Right lobe of liver (tissue), 6 donors: ENCODE results near the gene COX10. TPM values are rescaled to one million over a fixed set of nuclear protein-coding genes. Genes with fewer than 3 reads are reported as not detected.

Experiments used
- ATAC-seq, 4 donors: fragments of 200-7000 bp; cut with Tn5 transposase; one replicate each; pipeline ENCODE4 v1.9.1; 2020; ENCODE audit warnings: mild to moderate bottlenecking in 4 of 4, moderate library complexity in 4 of 4
- DNase-seq, 3 donors: peaks; one replicate each; pipeline ENCODE4 v3.0.0-alpha.2; 2020
- H3K27ac ChIP-seq, 3 donors: fragments of 200-600 bp; one replicate each; pipeline ENCODE4 v1.8.0; 2022
- H3K27me3 ChIP-seq, 2 donors: fragments of 200-600 bp; one replicate each; pipeline ENCODE4 v1.8.0; 2022
- H3K36me3 ChIP-seq, 4 donors: fragments of 200-600 bp; sonication (generic) in 1 of 4; one replicate each; pipeline versions ENCODE4 v1.5.1 to v1.8.0; 2017 to 2022; ENCODE audit warnings: control low read depth in 1 of 4
- H3K4me1 ChIP-seq, 4 donors: fragments of 200-600 bp; sonication (generic) in 1 of 4; one replicate each; pipeline versions ENCODE4 v1.5.1 to v1.8.0; 2017 to 2022; ENCODE audit warnings: control low read depth in 1 of 4
- H3K4me3 ChIP-seq, 3 donors: fragments of 200-600 bp; one replicate each; pipeline ENCODE4 v1.8.0; 2022
- H3K9me3 ChIP-seq, 4 donors: fragments of 200-600 bp; sonication (generic) in 1 of 4; one replicate each; pipeline versions ENCODE4 v1.5.1 to v1.8.0; 2017 to 2022; ENCODE audit warnings: control low read depth in 1 of 4
- POLR2A ChIP-seq: fragments of 450-650 bp; IDR thresholded peaks from one replicate; pipeline ENCODE4 v1.6.1; 2017; ENCODE audit warnings: antibody characterized with exemption, mild to moderate bottlenecking
- WGBS: methylation state at CpG from one replicate; pipeline ENCODE4 v1.1.6; 2018; ENCODE audit warnings: low coverage, low lambda C conversion rate; ENCODE audit not compliant: insufficient coverage; ENCODE audit errors: missing lambda C conversion rate; 5-methylcytosine and 5-hydroxymethylcytosine counted together
- intact Hi-C, 2 donors: fragments of 100-400 bp; cut with DNase I; formaldehyde crosslinking; loops; one replicate each; pipeline versions ENCODE4 v1.11.2 to v1.14.1; 2022
- total RNA-seq, 6 experiments: library from RNA; depleted of rRNA in 2 of 6; stranded (reverse); fragments of >200 nt in 2 of 6; fragmentation: NEBNext Ultra II Directional in 3 of 6; extraction: Animal tissue kit (Norgen Biotek cat#: 25700) in 3 of 6; gene quantifications; one replicate each; pipeline versions ENCODE4 v1.1.0 to v1.2.4, GENCODE V29; 2016 to 2023
- TF ChIP-seq, protein P1 (sequence below), 4 donors: fragments of 200-600 bp in 3 of 4; fragments of 450-650 bp in 1 of 4; IDR thresholded peaks; one replicate each; pipeline versions ENCODE4 v1.5.1 to v1.8.0; 2016 to 2022; ENCODE audit warnings: antibody characterized with exemption in 4 of 4, mild to moderate bottlenecking in 2 of 4
- donor health status: DM: no; HTN: yes; CAD: no.
- donor health status: DM: no; HTN: no; CAD: no.
- donor health status: DM: no; HTN: no; CAD: no.
- donor health status: DM: no; HTN: yes; CAD: no.
- donor health status: DM: no; HTN: yes; CAD: no.

Gene COX10
- total RNA-seq, 6 experiments from 2014 or later, result 6.8 to 23.0 (median 9.0) TPM

DNA sequence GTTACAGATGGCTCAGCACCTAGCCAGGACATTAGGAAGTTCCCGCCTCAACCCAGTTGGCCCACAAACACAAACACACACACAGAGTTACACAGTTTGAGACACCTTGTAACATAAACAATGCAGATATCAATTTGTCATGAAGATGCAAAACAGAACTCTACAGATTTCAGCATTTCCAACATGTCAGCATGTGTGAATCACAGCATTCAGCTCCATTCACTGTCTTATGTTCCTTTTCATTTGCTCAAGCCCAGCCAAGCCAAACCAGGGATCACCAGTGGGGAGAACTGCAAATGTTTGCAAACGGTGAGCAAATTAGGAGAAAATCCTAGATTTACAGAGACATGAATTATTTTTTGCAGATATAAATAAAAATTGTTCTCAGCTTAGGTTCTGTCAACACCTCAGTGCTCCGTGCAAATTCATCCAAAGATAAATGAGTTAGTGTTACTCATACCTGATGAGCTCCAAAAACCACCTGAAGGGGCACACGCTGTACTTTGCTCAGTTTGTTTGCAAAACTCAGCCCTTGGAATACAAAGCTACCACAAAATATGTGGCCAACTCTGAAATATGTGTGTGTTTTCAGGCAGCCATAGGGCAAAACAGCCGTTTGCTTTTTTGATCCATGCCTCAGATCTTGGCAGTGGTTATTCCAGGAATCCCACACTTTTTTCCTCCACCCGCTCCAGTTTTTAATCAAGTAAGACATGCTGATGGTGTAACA lies 16.3 kb upstream of the COX10 start:
- TF ChIP-seq, protein P1, sequence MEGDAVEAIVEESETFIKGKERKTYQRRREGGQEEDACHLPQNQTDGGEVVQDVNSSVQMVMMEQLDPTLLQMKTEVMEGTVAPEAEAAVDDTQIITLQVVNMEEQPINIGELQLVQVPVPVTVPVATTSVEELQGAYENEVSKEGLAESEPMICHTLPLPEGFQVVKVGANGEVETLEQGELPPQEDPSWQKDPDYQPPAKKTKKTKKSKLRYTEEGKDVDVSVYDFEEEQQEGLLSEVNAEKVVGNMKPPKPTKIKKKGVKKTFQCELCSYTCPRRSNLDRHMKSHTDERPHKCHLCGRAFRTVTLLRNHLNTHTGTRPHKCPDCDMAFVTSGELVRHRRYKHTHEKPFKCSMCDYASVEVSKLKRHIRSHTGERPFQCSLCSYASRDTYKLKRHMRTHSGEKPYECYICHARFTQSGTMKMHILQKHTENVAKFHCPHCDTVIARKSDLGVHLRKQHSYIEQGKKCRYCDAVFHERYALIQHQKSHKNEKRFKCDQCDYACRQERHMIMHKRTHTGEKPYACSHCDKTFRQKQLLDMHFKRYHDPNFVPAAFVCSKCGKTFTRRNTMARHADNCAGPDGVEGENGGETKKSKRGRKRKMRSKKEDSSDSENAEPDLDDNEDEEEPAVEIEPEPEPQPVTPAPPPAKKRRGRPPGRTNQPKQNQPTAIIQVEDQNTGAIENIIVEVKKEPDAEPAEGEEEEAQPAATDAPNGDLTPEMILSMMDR (IDR thresholded peaks at IDR 0.05), result no peak
- TF ChIP-seq POLR2A, result no peak
- H3K27ac ChIP-seq, result peak overlapping the region in 2 of 3 donors; percentile 25 to 52
- H3K36me3 ChIP-seq, result no peaks in the 10 kb centered on the region
- peaks cover 0 to 13% (median 6%) of the 10 kb centered on the region in 4 donors for H3K4me1 ChIP-seq
- WGBS, result 17% methylated on average over 6 of the region's 6 CpGs
- intact Hi-C loops, result no loop called here
- H3K9me3 ChIP-seq, result no peaks in the 10 kb centered on the region
- DNase-seq, result peak in 1 of 3 donors; percentile 71
- H3K4me3 ChIP-seq, result no peak overlapping the region
- ATAC-seq, result peak; percentile 92 to 97 (median 94)
- no peaks in the 10 kb centered on the region for H3K27me3 ChIP-seq

DNA sequence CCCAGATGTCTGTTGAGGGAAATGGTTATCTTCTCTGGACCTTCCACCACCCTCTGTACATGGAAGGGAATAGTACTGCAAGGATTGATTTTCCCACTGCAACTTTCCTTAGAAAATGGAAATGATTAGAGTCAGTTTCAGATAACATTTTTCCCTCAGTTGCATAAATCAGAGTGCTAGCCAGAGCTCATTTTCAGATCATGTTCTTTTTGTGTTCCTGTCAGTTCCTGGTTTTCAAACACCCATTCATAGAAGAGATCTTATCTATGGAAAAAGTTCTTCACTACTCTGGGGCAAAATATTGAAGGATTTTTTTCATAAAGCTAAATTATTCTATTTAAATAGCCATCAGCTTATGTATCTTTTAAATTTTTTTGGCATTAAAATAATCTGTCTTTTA lies 11.7 kb upstream of the COX10 start:
- intact Hi-C loops, result no loop called here
- H3K36me3 ChIP-seq, result no peaks in the 10 kb centered on the region
- TF ChIP-seq, protein P1 (IDR thresholded peaks at IDR 0.05), result no peak
- TF ChIP-seq POLR2A, result no peak
- DNase-seq (no peak), ATAC-seq (no peak)
- H3K27ac ChIP-seq, result no peak overlapping the region
- no peak overlapping the region for H3K4me3 ChIP-seq
- H3K9me3 ChIP-seq, result no peaks in the 10 kb centered on the region
- peaks cover 0 to 10% (median 5%) of the 10 kb centered on the region in 4 donors for H3K4me1 ChIP-seq
- H3K27me3 ChIP-seq, result no peaks in the 10 kb centered on the region

DNA sequence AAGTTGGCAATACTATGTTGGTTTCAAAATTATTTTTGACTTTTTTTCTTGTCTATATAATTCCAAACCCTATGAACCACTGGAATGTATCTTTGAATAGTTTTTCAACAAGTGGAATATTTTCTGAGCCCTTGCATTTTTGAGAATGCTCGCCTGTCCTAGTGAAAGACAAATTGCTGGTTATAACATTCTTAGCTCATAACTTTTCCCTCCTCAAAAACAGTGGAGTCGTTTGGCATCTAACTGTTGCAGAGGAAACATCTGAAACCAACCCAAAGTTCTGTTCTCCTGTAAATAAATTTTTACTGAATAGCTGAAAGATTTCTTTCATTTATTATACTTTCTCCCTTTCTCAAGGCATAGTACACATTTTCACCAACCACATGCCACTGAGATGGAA lies 11.3 kb upstream of the COX10 start:
- DNase-seq (no peak), ATAC-seq (no peak)
- intact Hi-C loops, result no loop called here
- H3K36me3 ChIP-seq, result no peaks in the 10 kb centered on the region
- H3K27ac ChIP-seq, result no peak overlapping the region
- H3K4me3 ChIP-seq, result no peak overlapping the region
- WGBS, result 97% methylated on average over 2 of the region's 2 CpGs
- H3K9me3 ChIP-seq, result no peaks in the 10 kb centered on the region
- peaks cover 0 to 7% (median 3%) of the 10 kb centered on the region in 4 donors for H3K4me1 ChIP-seq
- H3K27me3 ChIP-seq, result no peaks in the 10 kb centered on the region
- TF ChIP-seq, protein P1 (IDR thresholded peaks at IDR 0.05), result no peak

DNA sequence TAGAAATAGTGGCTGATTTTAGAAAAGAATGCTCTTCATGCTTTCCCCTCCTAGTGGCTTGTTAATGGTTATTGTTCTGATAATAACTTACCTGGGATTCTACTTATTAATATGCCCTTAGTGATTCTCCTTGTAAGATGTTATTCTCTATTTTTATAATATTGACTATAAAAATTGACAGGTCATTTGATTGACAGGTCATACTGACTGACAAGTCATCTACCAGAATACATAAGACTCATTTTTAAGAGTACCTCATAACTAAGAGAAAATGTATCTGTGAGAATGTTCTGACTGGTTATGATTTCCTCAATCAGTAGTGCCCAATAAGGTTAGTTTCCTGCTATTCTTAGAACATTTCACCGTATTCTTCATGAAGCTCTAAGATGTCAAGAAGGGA lies 8.6 kb upstream of the COX10 start:
- Histone ChIP-seq H3K4me3 (no peak overlapping the region), H3K36me3 (no peaks in the 10 kb centered on the region), H3K27me3 (no peaks in the 10 kb centered on the region), H3K9me3 (no peaks in the 10 kb centered on the region), H3K4me1 (no peaks in the 10 kb centered on the region), H3K27ac (no peak overlapping the region)
- TF ChIP-seq POLR2A, result no peak
- TF ChIP-seq, protein P1 (IDR thresholded peaks at IDR 0.05), result no peak
- ATAC-seq (no peak), DNase-seq (no peak)
- WGBS, result 92% methylated on average over 1 of the region's 1 CpG
- intact Hi-C loops, result no loop called here
